GM18499 (cell line): ENCODE results near the gene HKDC1.
"Not testable (repeated sequence)": the region's sequence is repeated elsewhere in the genome, so short reads cannot be mapped to it uniquely, and the experiment has no call there.

ENCODE experiments used
- ATAC-seq: cut with Tn5 transposase; IDR thresholded peaks from one replicate; pipeline ENCODE4 v1.9.1; 2021; ENCODE audit warnings: moderate number of reproducible peaks; ENCODE audit not compliant: insufficient read depth, unreplicated experiment

Gene HKDC1

DNA sequence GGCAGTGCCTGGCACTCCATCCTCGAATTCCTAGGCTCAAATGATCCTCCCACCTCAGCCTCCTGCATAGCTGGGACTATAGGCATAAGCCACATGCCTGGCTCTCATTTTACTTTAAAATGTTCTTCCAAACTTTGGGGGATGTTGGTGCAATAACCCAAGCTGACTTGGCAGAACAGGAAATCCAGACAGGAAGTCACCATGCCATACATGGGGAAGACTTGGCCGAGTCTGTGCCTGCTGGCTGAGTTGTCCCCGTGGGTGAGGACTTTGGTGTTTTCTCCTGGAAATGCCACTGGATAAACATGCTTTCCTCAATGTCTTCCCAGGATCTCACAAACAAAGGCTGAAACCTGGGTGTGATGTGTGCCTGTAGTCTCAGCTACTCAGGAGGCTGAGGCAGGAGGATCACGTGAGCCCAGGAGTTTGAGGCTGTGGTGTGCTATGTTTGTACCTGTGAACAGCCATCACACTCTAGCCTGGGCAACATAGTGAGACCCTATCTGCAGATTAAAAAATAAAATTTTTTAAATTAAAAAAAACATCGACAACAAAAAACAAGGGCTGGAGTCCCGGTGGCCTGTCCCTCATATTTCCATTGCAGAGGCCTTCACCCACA lies 19.8 kb downstream of the HKDC1 start:
- ATAC-seq, result no peak

DNA sequence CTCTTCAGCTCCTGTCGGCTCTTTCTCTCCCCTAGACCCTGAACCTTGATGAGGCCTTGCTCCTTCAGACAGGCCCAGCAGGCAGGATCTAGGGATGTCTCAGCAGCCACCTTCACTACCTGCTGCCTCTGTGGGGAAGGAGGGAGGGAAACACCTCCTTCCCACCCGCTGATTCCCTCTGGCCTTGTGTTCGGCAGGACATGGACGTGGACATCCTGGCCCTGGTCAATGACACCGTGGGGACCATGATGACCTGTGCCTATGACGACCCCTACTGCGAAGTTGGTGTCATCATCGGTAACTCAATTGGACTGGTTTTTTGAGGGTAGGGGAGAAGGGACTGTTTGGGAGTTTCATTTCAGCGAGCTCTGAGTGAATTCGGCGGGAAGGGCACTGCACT lies 20.3 kb downstream of the HKDC1 start:
- ATAC-seq, result no peak

DNA sequence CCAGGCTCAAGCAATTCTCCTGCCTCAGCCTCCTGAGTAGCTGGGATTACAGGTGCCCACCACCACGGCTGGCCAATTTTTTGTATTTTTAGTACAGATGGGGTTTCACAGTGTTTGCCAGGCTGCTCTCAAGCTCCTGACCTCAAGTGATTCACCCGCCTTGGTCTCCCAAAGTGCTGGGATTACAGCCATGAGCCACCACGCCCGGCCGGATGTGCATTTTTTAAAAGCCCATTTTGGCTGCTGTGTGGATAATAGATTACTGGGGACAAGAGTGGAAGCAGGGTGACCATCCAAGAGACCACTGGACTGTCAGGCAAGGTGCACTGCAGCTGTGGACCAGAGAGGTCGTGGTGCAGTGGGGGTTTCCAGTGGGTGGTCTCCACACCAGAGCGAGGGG lies 21.4 kb downstream of the HKDC1 start:
- no peak for ATAC-seq

DNA sequence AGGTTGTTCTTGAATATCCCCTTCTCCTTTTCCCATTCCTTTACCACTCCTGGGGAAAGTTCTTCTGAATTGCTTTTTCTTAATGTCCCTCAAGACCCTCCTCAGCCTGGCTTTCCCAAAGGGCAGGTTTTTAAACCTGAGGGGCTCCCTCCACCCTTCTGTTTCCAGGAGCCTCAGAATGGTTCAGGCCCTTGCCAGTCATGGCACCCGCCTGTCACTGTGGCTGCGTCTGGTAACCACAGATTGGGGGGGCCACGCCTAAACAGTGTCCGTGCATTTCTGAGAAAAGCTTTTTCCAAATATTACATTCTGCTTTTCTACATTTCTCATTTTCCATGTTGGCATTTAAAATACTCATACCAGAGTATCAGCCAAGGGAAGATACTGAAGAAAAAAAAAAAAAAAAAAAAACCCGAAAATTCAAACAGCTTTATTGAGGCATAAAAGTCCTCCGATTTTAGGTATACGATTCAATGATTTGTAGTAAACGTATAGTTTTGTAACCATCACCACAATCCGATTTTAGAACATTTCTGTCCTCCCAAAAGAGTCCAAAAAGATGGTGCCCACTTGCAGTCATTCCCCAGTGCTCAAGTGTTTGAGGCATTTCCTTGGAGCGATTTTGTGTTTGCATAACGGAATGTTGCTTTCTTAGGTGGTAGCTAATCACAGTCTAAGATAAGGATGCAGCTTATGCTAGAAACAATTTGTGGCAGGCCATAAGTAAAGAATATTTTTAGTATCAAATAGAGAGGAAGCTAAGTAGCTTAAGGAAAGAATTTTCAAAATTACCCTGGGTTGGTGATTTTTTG lies 22.1 kb downstream of the HKDC1 start:
- no peak for ATAC-seq

DNA sequence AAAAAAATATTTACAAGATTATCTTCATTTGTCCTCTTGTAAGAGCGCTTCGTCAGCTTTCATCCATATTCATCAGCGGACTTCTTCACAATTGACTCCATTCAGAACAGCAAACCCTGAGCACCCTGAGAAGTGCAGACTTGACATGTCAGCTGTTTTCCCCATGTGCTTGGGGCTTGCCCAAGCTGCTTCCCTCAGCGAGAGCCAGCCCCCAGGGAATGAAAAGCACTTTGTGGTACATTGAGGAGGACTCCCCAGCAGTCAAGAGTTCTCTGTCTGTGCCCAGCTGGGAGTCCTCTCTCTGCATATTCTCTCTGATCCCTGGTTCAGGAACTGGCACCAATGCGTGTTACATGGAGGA lies 22.7 kb downstream of the HKDC1 start:
- no peak for ATAC-seq

DNA sequence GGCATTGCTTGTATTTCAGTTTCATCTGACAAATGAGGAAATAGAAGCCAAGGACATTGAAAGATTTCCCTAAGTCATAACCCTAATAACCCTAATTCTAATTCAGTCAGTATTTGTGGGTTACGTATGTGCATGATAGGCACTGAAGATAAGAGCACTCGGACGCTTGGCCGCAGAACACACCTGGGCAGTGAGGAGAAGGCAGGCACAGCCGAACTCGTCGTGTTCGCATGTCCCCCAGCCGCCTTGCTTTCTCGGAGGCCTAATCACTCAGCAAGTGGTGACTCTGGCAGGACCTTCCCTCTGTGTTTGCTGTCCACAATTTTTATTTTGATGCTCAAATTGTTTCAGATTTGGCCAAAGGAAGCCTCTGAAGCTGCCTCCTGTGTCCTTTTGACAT lies 23.7 kb downstream of the HKDC1 start:
- ATAC-seq, result no peak

DNA sequence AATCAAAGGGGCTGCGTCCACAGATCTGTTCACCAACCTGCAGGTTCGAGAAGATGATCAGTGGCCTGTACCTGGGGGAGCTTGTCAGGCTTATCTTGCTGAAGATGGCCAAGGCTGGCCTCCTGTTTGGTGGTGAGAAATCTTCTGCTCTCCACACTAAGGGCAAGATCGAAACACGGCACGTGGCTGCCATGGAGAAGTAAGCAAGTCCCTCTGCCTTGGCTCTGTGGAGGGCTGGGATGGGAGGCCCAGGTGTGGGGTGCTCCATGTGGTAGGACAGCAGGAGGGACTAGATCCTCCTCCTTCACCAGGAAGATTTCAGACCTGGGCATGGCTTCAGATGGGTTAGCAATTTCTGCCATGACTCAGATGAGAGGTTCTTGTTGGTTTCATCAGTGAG lies 25.9 kb downstream of the HKDC1 start:
- ATAC-seq, result no peak

DNA sequence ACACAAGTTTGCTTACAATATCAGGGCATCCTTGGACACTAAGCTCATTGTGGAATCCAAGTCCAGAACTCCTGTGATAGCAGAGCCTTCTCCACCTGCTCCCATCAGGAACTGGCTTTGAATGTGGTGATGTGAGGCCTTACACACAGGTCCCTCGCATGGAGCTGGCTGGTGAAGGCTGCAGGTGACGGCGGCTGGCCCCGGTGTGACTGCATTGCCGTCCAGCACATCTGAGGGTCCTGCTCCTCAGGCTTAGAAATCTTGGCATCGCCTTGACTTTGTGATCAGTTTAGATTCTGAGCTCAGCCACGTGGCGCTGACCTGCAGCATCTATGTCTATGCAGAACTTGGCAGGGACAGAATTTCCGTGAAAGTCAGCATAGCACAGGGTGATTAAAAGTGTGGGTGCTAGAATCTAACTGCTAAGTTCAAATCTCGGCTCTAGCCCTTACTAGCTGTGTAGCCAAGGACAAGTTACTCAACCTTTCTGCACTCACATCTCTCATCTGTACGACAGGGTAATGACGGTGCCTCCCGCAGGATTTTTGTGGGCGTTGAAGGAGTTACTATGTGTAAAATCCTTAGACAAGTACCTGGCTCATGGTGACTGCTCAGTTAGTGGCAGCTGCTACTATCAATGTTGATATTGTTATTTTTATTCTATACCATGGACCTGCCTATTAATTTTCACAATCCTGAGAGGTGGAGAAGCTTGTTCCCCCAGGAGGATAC lies 26.6 kb downstream of the HKDC1 start:
- no peak for ATAC-seq

DNA sequence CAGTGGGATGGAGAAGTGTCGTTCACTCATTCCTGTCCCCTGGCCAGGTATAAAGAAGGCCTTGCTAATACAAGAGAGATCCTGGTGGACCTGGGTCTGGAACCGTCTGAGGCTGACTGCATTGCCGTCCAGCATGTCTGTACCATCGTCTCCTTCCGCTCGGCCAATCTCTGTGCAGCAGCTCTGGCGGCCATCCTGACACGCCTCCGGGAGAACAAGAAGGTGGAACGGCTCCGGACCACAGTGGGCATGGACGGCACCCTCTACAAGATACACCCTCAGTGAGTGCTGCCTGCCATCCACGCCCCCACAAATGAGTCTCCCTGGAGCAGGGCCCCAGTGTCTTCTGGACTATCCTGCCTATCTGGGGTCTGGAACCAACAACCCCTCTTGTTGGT lies 27.2 kb downstream of the HKDC1 start:
- no peak for ATAC-seq

DNA sequence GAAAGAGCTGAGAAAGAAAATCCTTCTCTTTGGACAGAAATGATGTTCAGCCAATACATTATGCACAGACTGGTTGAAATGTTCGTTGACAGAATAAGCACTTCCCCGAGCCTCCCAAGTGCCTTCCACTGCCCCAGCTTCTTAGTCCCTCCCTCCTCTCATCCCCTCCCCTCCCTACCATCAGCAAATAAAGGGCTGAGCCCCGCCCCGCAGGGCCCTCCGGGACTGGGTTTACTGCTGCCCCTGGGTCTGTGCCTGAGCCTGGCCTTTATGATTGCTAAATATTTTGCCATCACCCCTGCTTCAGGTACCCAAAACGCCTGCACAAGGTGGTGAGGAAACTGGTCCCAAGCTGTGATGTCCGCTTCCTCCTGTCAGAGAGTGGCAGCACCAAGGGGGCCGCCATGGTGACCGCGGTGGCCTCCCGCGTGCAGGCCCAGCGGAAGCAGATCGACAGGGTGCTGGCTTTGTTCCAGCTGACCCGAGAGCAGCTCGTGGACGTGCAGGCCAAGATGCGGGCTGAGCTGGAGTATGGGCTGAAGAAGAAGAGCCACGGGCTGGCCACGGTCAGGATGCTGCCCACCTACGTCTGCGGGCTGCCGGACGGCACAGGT lies 28.1 kb downstream of the HKDC1 start:
- ATAC-seq, result no peak

DNA sequence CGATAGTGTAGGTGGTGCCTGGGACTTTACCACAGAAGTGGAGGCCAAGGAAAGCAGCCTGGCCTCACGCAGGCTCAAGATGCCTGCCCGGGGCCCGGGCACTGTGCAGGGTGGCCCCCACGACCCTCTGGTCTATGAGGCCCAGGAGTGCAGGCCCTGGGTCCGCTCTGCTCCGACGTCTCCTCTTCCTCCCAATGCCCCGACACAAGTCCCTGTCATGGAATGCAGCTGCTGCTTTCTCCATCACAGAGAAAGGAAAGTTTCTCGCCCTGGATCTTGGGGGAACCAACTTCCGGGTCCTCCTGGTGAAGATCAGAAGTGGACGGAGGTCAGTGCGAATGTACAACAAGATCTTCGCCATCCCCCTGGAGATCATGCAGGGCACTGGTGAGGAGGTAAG lies 29.9 kb downstream of the HKDC1 start:
- no peak for ATAC-seq

DNA sequence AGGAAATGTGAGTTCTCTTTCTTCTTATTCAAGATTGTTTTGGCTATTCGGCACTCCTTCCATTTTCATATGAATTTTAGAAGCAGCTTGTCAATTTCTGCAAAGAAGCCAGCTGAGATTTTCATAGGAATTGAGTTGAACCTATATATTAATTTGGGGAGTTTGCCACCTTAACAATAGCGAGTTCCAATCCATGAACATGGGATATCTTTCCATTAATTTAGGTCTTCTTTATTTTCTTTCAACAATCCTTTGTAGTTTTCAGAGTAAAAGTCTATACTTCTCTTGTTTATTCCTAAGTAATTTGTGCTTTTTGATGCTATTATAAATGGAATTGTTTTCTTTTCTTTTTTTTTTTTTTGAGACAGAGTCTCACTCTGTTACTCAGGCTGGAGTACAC lies 31.3 kb downstream of the HKDC1 start:
- not testable (repeated sequence) for ATAC-seq

DNA sequence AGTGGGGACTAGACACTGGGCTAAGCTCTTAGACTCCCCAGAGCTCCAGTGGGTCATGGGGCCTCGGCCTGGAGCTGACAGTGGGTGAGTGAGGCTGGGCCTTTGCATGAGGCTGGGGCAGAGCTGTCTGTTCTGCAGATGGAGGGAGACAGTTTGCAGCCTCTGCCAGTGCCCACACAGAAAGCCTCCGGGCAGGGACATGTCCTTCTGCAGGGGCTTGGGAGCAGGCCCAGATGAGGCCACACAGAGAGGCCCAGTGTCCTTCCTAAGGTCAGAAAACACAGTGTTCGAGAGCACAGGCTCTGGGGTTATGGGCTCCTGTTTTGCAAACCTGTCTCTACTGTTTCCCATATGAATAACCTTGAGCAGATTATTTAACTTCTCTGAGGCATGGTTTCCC lies 33.0 kb downstream of the HKDC1 start:
- ATAC-seq, result no peak

DNA sequence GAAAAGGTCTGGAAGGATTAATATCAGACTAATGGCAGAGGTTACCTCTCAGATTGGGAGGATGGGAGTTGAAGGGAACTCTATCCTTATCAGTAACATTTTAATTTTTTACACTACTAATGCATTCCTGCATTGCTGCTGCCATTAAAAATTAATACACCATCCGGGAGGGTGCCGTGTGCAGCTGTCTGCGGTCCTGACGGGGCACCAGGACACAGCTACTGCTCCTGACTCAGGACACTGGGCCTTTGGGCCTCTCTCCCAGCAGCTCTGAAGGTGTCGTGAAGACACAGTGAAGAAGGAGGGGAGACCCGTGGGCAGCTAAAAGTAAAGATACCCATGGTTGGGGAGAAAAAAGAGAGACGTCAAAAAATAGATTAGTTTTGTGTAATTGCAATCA lies 34.7 kb downstream of the HKDC1 start:
- ATAC-seq, result no peak

DNA sequence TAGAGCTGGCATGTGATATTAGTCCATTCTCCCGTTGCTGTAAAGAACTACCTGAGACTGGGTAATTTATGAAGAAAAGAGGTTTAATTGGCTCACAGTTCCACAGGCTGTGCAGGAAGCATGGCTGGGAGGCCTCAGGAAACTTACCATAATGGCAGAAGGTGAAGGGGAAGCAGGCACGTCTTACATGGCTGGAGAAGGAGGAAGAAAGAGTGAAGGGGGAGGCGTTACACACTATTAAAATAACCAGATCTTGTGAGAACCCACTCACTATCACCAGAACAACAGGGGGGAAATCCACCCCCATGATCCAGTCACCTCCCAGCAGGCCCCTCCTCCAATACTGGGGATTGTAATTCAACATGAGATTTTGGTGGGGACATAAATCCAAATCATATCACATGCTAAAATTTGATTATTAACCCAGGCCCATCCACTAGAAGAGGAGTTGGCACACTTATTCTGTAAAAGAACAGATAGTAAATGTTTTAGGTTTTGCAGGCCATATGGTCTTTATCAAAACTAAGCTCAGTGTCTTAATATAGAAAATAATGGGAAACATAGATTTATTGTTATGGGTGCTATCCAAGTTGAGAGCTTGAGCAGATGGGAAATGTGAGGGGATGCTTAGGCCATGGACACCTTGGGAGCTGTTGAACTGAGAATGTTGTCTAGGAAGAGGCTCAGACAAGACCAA lies 39.6 kb downstream of the HKDC1 start:
- ATAC-seq, result no peak

DNA sequence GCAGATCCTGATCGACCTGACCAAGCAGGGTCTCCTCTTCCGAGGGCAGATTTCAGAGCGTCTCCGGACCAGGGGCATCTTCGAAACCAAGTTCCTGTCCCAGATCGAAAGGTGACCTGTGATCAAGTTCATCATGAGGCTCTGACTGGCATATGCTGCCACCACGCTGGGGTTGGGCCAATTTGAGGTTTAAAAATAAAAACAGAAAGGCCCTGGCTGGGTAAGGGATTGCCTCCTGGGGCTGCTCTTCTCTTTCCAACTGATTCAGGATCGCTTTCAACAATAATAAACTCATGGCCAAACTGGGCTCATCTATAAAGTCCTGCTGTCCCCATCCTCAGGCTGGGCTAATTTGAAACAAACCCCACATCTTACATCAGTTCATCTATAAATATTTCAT lies 41.1 kb downstream of the HKDC1 start:
- ATAC-seq, result no peak

DNA sequence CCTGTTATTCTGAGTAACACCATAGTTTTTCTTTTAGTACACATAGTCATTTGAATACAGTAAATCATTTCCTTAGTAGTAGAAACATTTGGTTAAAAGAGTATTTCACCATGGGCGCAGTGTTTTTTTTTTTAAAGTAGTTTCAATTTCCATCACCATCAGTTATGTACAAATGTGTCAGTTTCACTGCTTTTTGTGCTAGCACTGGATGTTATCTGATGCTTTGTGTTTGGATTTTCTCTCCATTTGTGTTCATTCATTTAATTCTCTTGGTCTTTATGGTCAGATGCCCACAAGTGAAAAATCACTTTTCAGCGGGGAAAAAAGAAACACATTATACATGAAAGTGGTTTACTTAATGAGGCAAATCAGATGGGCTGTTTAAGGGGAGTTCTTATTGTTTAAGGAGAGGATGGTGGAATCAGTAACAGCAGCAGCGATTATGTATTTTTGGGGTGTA lies 42.2 kb downstream of the HKDC1 start:
- ATAC-seq, result no peak

DNA sequence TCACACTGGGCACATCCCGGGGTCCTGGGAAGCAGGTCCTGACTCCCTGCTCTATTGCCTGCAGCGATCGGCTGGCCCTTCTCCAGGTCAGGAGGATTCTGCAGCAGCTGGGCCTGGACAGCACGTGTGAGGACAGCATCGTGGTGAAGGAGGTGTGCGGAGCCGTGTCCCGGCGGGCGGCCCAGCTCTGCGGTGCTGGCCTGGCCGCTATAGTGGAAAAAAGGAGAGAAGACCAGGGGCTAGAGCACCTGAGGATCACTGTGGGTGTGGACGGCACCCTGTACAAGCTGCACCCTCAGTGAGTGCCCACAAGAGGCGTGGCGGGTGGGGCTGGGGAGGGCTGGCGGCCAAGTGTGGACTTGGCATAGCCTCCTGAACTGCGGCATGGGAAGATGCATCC lies 45.4 kb downstream of the HKDC1 start:
- no peak for ATAC-seq

DNA sequence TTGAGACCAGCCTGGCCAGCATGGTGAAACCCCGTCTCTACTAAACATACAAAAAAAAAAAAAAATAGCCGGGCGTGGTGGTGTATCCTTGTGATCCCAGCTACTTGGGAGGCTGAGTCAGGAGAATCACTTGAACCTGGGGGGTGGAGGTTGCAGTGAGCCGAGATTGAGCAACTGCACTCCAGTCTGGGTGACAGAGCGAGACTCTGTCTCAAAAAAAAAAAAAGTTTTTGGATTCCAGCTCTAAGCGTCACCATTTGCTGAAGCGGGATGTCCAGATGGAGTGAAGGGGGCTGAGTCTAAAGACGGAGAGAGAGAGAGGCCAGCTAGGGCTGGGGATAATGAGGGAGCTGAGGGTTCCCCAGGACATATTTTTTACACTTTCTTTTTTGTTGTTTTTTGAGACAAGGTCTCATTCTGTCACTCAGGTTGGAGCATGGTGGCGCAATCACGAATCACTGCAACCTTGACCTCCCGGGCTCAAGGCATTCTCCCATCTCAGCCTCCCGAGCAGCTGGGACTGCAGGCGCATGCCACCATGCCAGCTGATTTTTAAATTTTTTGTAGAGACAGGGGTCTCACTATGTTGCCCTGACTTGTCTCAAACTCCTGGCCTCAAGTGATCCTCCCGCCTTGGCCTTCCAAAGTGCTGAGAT lies 48.8 kb downstream of the HKDC1 start:
- no peak for ATAC-seq

DNA sequence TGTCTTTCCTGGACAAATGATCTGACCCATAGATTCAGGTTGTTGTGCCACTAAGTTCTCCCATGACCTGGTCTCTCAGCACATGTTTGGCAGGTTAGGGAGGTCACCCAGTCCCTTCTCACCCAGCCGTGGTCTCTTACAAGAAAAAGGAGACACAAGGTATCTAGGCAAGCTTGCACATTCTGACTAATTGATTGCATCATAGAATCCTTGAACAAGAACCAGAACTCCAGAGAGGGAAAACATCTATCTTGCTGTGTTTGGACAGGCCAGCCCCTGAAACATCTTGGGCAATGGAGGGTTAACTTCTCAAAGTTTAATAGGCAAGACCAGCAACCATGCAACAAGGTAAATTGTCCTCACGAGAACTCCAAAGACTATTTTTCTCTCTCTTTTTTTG lies 49.6 kb downstream of the HKDC1 start:
- no peak for ATAC-seq
